GM23248 (cell line): Measurements from ENCODE around the gene ZNF467. TPM values are rescaled to one million over a fixed set of nuclear protein-coding genes. Genes with fewer than 3 reads are reported as not detected.

Source experiments
- DNase-seq: peaks from one replicate; pipeline ENCODE4 v3.0.0-alpha.2; 2015
- H2AFZ ChIP-seq: fragments of 200-600 bp; sonication (generic); 2 replicates; pipeline ENCODE4 v1.6.1; 2016; ENCODE audit warnings: antibody characterized with exemption
- H3F3A ChIP-seq: fragments of 200-600 bp; sonication (generic); 2 replicates; pipeline ENCODE4 v1.6.1; 2016; ENCODE audit warnings: mild to moderate bottlenecking, antibody characterized with exemption, mixed run types; ENCODE audit not compliant: insufficient read depth
- H3K27ac ChIP-seq: fragments of 200-600 bp; sonication (generic); 2 replicates; pipeline ENCODE4 v1.5.1; 2016; ENCODE audit warnings: mild to moderate bottlenecking
- H3K27me3 ChIP-seq: fragments of 200-600 bp; sonication (generic); replicated peaks from 2 replicates; pipeline ENCODE4 v1.6.1; 2016; ENCODE audit warnings: mild to moderate bottlenecking; ENCODE audit not compliant: insufficient read depth
- H3K36me3 ChIP-seq: fragments of 200-600 bp; sonication (generic); 2 replicates; pipeline ENCODE4 v1.6.1; 2016; ENCODE audit warnings: low read depth, mild to moderate bottlenecking
- H3K4me1 ChIP-seq: fragments of 200-600 bp; sonication (generic); 2 replicates; pipeline ENCODE4 v1.6.1; 2016; ENCODE audit warnings: mild to moderate bottlenecking; ENCODE audit not compliant: insufficient read depth
- H3K4me2 ChIP-seq: fragments of 200-600 bp; sonication (generic); one replicate; pipeline ENCODE4 v1.6.1; 2016; ENCODE audit warnings: mild to moderate bottlenecking; ENCODE audit not compliant: unreplicated experiment
- H3K4me3 ChIP-seq: fragments of 200-600 bp; sonication (generic); 2 replicates; pipeline ENCODE4 v1.5.1; 2016; ENCODE audit warnings: mild to moderate bottlenecking
- H3K79me2 ChIP-seq: fragments of 200-600 bp; sonication (generic); 2 replicates; pipeline ENCODE4 v1.6.1; 2016; ENCODE audit warnings: mild to moderate bottlenecking; ENCODE audit not compliant: insufficient read depth
- H3K9ac ChIP-seq: fragments of 200-600 bp; sonication (generic); 2 replicates; pipeline ENCODE4 v1.6.1; 2016; ENCODE audit warnings: mild to moderate bottlenecking
- H3K9me2 ChIP-seq: fragments of 200-600 bp; sonication (generic); 2 replicates; pipeline ENCODE4 v1.6.1; 2016; ENCODE audit warnings: mixed run types, mild to moderate bottlenecking, moderate library complexity; ENCODE audit not compliant: insufficient read depth
- H3K9me3 ChIP-seq: fragments of 200-600 bp; sonication (generic); one replicate; pipeline ENCODE4 v1.6.1; 2017; ENCODE audit warnings: low read depth
- H4K20me1 ChIP-seq: fragments of 200-600 bp; sonication (generic); 2 replicates; pipeline ENCODE4 v1.6.0; 2016; ENCODE audit not compliant: insufficient read depth
- EZH2 ChIP-seq: fragments of 200-600 bp; sonication (generic); IDR thresholded peaks from 2 replicates; pipeline ENCODE4 v1.6.1; 2018; ENCODE audit warnings: antibody characterized with exemption, mild to moderate bottlenecking; ENCODE audit not compliant: insufficient read depth, poor library complexity, severe bottlenecking
- EZH2phosphoT487 ChIP-seq: fragments of 200-600 bp; sonication (generic); IDR thresholded peaks from 2 replicates; pipeline ENCODE4 v1.6.1; 2018; ENCODE audit warnings: antibody characterized with exemption, moderate library complexity, mild to moderate bottlenecking, low read depth; ENCODE audit not compliant: insufficient read depth
- WGBS, 2 experiments: methylation state at CpG; one replicate each; pipeline ENCODE4 v1.1.6; 2015 to 2017; ENCODE audit warnings: low lambda C conversion rate in 2 of 2, low coverage in 1 of 2; ENCODE audit errors: missing lambda C conversion rate in 2 of 2; 5-methylcytosine and 5-hydroxymethylcytosine counted together
- in situ Hi-C: fragments of 300-500 bp; cut with MboI; formaldehyde crosslinking; loops from 2 replicates; pipeline ENCODE4 v1.15.0; 2020
- polyA plus RNA-seq: library from polyadenylated mRNA; unstranded; fragments of >200 nt; fragmentation: Nextera tagmentation; extraction: Ambion mirVana; gene quantifications from 2 replicates; pipeline ENCODE4 v1.2.1, GENCODE V29; 2016
- total RNA-seq: library from RNA; depleted of rRNA; stranded (reverse); fragments of >200 nt; shearing (Covaris generic); gene quantifications from 2 replicates; pipeline ENCODE4 v1.2.3, GENCODE V29; 2014

Gene ZNF467
- total and polyA plus RNA-seq, 2 experiments from 2014 or later, result not detected

- 88 to 89% methylated on average over 22 of the region's 22 CpGs for WGBS, 2 experiments
- Histone ChIP-seq H3K9me3 (no peaks in the 10 kb centered on the region), H4K20me1 (no peaks in the 10 kb centered on the region), H3K36me3 (no peaks in the 10 kb centered on the region; the same call in 1 of the 2 replicates), H3K27me3 (no peaks in the 10 kb centered on the region), H3K9me2 (no peaks in the 10 kb centered on the region), H3F3A (no peaks in the 10 kb centered on the region), H3K79me2 (no peaks in the 10 kb centered on the region), H2AFZ (no peak overlapping the region), H3K4me3 (no peak overlapping the region), H3K9ac (no peak overlapping the region), H3K4me1 (no peaks in the 10 kb centered on the region), H3K27ac (no peak overlapping the region), H3K4me2 (no peak overlapping the region)
- DNase-seq, result no peak
- TF ChIP-seq EZH2 (no peak), EZH2phosphoT487 (no peak)
- in situ Hi-C loops, result no loop called here
These were observed 52.9 kb downstream of the ZNF467 start for GRCh38 chr7:149720372-149721083.

GRCh38 chr7:149719912-149720335, 53.5 kb downstream of the ZNF467 start:
- Histone ChIP-seq H3K27ac (no peak overlapping the region), H3K4me1 (no peaks in the 10 kb centered on the region)

GRCh38 chr7:149719050-149719899, 54.1 kb downstream of the ZNF467 start:
- Histone ChIP-seq H3K4me3 (no peak overlapping the region), H3K4me1 (no peaks in the 10 kb centered on the region), H3K9me3 (no peaks in the 10 kb centered on the region), H3K9me2 (no peaks in the 10 kb centered on the region), H3K4me2 (no peak overlapping the region), H3K27me3 (no peaks in the 10 kb centered on the region), H3F3A (no peaks in the 10 kb centered on the region), H3K9ac (no peak overlapping the region), H4K20me1 (no peaks in the 10 kb centered on the region), H3K36me3 (no peaks in the 10 kb centered on the region; the same call in 1 of the 2 replicates), H3K79me2 (no peaks in the 10 kb centered on the region), H2AFZ (no peak overlapping the region), H3K27ac (no peak overlapping the region)
- DNase-seq, result peak; percentile 34
- WGBS, 2 experiments, result 87 to 89% methylated on average over 27 to 29 of the region's 29 CpGs
- in situ Hi-C loops, result no loop called here
- TF ChIP-seq EZH2 (no peak), EZH2phosphoT487 (no peak)

More at GRCh38 chr7:149719912-149720335, 53.5 kb downstream of the ZNF467 start:
- Histone ChIP-seq H3K36me3 (no peaks in the 10 kb centered on the region; the same call in 1 of the 2 replicates), H3K4me2 (no peak overlapping the region), H3K79me2 (no peaks in the 10 kb centered on the region), H2AFZ (no peak overlapping the region), H3F3A (no peaks in the 10 kb centered on the region), H4K20me1 (no peaks in the 10 kb centered on the region), H3K9me2 (no peaks in the 10 kb centered on the region), H3K27me3 (no peaks in the 10 kb centered on the region), H3K4me3 (no peak overlapping the region), H3K9me3 (no peaks in the 10 kb centered on the region), H3K9ac (no peak overlapping the region)
- in situ Hi-C loops, result no loop called here
- WGBS, 2 experiments, result 88 to 98% methylated on average over 5 of the region's 5 CpGs
- no peak for DNase-seq
- no peak for TF ChIP-seq EZH2
- TF ChIP-seq EZH2phosphoT487, result no peak

GRCh38 chr7:149718730-149719049, 54.7 kb downstream of the ZNF467 start:
- DNase-seq, result no peak
- Histone ChIP-seq H3F3A (no peaks in the 10 kb centered on the region), H3K9me3 (no peaks in the 10 kb centered on the region), H3K79me2 (no peaks in the 10 kb centered on the region), H3K9ac (no peak overlapping the region), H3K4me3 (no peak overlapping the region), H4K20me1 (no peaks in the 10 kb centered on the region), H3K9me2 (no peaks in the 10 kb centered on the region), H3K27me3 (no peaks in the 10 kb centered on the region), H3K4me2 (no peak overlapping the region), H2AFZ (no peak overlapping the region), H3K27ac (no peak overlapping the region), H3K4me1 (no peaks in the 10 kb centered on the region), H3K36me3 (no peaks in the 10 kb centered on the region; the same call in 1 of the 2 replicates)
- TF ChIP-seq EZH2phosphoT487, result no peak
- no peak for TF ChIP-seq EZH2
- in situ Hi-C loops, result no loop called here
- WGBS, 2 experiments, result 91 to 93% methylated on average over 6 of the region's 6 CpGs
